ENCODE measurements around the gene PPM1N.

PPM1N gene

DNA sequence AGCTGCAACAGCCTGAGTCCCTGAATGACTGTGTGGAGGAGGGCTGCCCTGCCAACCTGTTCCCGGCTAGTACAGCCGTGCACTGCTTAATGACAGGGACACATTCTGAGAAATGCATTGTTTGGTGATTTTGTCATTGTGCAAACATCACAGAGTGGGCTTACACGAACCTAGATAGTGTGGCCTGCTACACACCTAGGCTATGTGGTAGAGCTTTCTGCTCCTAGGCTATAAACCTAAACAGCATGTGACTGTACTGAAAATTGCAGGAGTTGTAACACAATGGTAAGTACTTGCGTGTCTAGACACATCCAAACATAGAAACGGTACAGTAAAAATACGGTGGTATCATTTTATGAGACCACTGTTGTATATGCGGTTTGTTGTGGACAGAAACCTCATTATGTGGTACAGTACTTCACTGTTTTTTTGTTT lies 44.0 kb downstream of the PPM1N start:
- no peak for DNase-seq

DNA sequence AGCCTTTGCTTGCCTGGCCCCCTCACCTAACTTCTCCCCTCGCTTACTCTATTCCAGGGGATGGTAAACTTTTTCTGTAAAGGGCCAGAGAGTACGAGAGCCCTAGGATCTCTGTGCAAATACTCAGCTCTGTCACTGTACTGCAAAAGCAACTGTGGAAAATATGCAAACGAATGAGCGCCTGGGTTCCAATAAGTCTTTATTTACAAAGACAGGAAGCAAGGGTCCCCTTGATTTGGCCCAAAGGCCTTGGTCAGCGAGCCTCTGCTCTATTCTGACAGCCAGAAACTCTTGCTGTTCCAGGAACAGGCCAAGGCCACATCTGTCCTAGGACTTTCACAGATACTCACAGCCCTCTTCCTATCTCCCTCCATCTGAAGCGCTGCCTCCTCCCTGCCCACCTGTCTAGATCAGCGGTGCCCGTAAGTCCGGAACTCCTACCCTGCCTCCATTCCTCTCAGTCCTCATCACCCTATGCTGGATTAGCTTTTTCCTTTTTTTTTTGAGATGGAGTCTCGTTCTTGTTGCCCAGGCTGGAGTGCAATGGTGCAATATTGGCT lies 49.0 kb downstream of the PPM1N start:
- no peak for DNase-seq

DNA sequence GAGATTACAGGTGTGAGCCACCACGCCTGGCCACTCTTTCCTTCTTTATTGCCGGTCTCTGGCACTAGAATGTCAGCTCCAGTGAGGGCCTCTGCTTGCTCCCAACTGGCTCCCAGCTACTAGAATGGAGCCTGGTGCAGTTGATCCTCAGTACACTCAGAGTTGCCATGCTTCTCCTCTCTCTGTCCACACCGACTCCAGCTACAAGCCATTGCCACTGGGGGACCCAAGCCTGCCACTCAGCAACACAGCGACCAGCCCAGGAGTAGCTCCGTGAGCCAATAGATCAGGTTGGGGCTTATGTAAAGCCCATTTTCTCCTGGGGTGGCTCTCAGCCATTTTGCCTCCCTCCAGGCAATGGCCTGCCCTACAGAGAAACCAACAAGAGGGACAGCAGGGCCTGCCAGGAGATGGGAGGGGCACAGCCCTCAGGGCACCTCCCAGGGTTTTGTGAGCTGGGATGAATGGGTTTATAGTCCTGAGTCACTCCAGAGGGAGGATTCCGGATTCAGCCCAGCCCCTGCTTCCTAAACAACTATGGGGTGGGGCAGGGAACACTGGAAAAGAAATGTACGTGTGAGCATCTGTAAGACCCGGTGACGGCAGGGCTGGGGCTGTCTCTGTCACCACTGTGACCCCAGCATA lies 49.8 kb downstream of the PPM1N start:
- DNase-seq = no peak
